ENCODE measurements around the gene HNF1B. TPM values are rescaled to one million over a fixed set of nuclear protein-coding genes. Genes with fewer than 3 reads are reported as not detected.

HNF1B gene
- total and polyA plus RNA-seq, 2 donors (not counting 3 experiments of a cell fraction or from before 2014, with no cell fraction given) = not detected

GRCh38 chr17:37689317-37689716 is 55.5 kb downstream of the HNF1B start:
- H3K9me1 ChIP-seq (replicated peaks; ENCODE audit: control insufficient read depth, extremely low read depth, insufficient read depth, low read length) = no peaks in the 10 kb centered on the region
- H3K27ac ChIP-seq (ENCODE audit: insufficient read depth, low read depth, low read length) = no peak overlapping the region
- peaks cover 5 to 8% of the 10 kb centered on the region in 2 experiments for H3K27me3 ChIP-seq (ENCODE audit: control insufficient read depth in 2 of 2, insufficient read depth in 2 of 2, low read length in 2 of 2)
- dilution Hi-C loops (cut with MboI; ENCODE audit: extremely low pct_ligation_motif_present, low sequenced_read_pairs) (no loop called here), intact Hi-C loops (cut with micrococcal nuclease) (no loop called here)
- H3K4me3 ChIP-seq (replicated peaks in 1 of 3; ENCODE audit: insufficient read depth in 1 of 3, low read depth in 1 of 3, low read length in 3 of 3) = no peak overlapping the region
- FAIRE-seq = no peak
- ChIA-PET CTCF (interaction anchor here (1.1 to 1.4 kb wide), 2 partner anchors 14 to 15 kb away, joined by 3 to 4 read pairs; no protein-coding TSS in a partner anchor), POLR2A (no interaction called here)
- H3K4me1 ChIP-seq (ENCODE audit: control insufficient read depth, extremely low read depth, insufficient read depth, low read length) = no peaks in the 10 kb centered on the region
- no TSS peak for BruUV-seq (replicated peaks)
- H3K9ac ChIP-seq (replicated peaks; ENCODE audit: extremely low read depth, insufficient read depth, low read length) = no peak overlapping the region
- no peaks in the 10 kb centered on the region for H3K9me3 ChIP-seq (replicated peaks; ENCODE audit: control insufficient read depth, insufficient read depth, low read length)
- DNase-seq (ENCODE audit: low read depth, low spot score) = no peak
- TF ChIP-seq MYC (IDR thresholded peaks at IDR 0.05; ENCODE audit: low read depth, low read length) (no peak), GATA2 (IDR thresholded peaks at IDR 0.05; ENCODE audit: insufficient read depth, insufficient read length, low read depth, low read length) (no peak), CTCF (IDR thresholded peaks at IDR 0.05; ENCODE audit: extremely low read depth in 1 of 2, insufficient read depth in 1 of 2, low read depth in 1 of 2, low read length in 2 of 2) (no peak), MAX (IDR thresholded peaks at IDR 0.05; ENCODE audit: insufficient read depth, insufficient read length) (no peak), FOS (IDR thresholded peaks at IDR 0.05; ENCODE audit: borderline replicate concordance, insufficient read depth, low read length) (no peak)
- no peak overlapping the region for H2AFZ ChIP-seq (ENCODE audit: low read depth, low read length)
- H4K20me1 ChIP-seq (replicated peaks; ENCODE audit: control insufficient read depth, extremely low read depth, insufficient read depth, low read length) = no peaks in the 10 kb centered on the region
- H3K4me2 ChIP-seq (ENCODE audit: insufficient read depth, low read length) = no peak overlapping the region
- no peaks in the 10 kb centered on the region for H3K79me2 ChIP-seq (ENCODE audit: control insufficient read depth, insufficient read depth, low read length)
- no peaks in the 10 kb centered on the region for H3K36me3 ChIP-seq (ENCODE audit: control insufficient read depth in 2 of 2, extremely low read depth in 1 of 2, insufficient read depth in 2 of 2, low read length in 2 of 2)

- POLR2A ChIA-PET = no interaction called here
- TF ChIP-seq POLR2A (IDR thresholded peaks at IDR 0.05; ENCODE audit: low read depth, low read length) = no peak
- TF ChIP-seq GATA2 (IDR thresholded peaks at IDR 0.05; ENCODE audit: insufficient read depth, insufficient read length, low read depth, low read length) = no peak
- no peak for TF ChIP-seq CTCF (IDR thresholded peaks at IDR 0.05; ENCODE audit: extremely low read depth in 1 of 2, insufficient read depth in 1 of 2, low read depth in 1 of 2, low read length in 2 of 2)
- TF ChIP-seq JUN (IDR thresholded peaks at IDR 0.05; ENCODE audit: borderline replicate concordance, insufficient read depth, insufficient read length, low read depth) = no peak
- TF ChIP-seq POLR2AphosphoS5 (IDR thresholded peaks at IDR 0.05; ENCODE audit: insufficient read depth, low read depth, low read length) = no peak
- no peak for TF ChIP-seq MYC (IDR thresholded peaks at IDR 0.05; ENCODE audit: low read depth, low read length)
- no peak for TF ChIP-seq MAX (IDR thresholded peaks at IDR 0.05; ENCODE audit: insufficient read depth, insufficient read length)
- no peak for TF ChIP-seq EZH2 (IDR thresholded peaks at IDR 0.05; ENCODE audit: borderline replicate concordance, low read depth, low read length, severe bottlenecking)
- TF ChIP-seq FOS (IDR thresholded peaks at IDR 0.05; ENCODE audit: borderline replicate concordance, insufficient read depth, low read length) = no peak
- intact Hi-C loops (cut with micrococcal nuclease) (no loop called here), dilution Hi-C loops (cut with MboI; ENCODE audit: extremely low pct_ligation_motif_present, low sequenced_read_pairs) (no loop called here)
- H3K9ac ChIP-seq (replicated peaks; ENCODE audit: extremely low read depth, insufficient read depth, low read length) = no peak overlapping the region
- no peak overlapping the region for H3K4me2 ChIP-seq (ENCODE audit: insufficient read depth, low read length)
- no TSS peak for BruUV-seq (replicated peaks)
- FAIRE-seq = no peak
- H3K79me2 ChIP-seq (ENCODE audit: control insufficient read depth, insufficient read depth, low read length) = no peaks in the 10 kb centered on the region
- no peak overlapping the region for H2AFZ ChIP-seq (ENCODE audit: low read depth, low read length)
- no peak overlapping the region for H3K4me3 ChIP-seq (replicated peaks in 1 of 3; ENCODE audit: insufficient read depth in 1 of 3, low read depth in 1 of 3, low read length in 3 of 3)
- no peak for DNase-seq (ENCODE audit: low read depth, low spot score)
- no peak overlapping the region for H3K27ac ChIP-seq (ENCODE audit: insufficient read depth, low read depth, low read length)
- no peaks in the 10 kb centered on the region for H4K20me1 ChIP-seq (replicated peaks; ENCODE audit: control insufficient read depth, extremely low read depth, insufficient read depth, low read length)
- H3K9me3 ChIP-seq (replicated peaks; ENCODE audit: control insufficient read depth, insufficient read depth, low read length) = no peaks in the 10 kb centered on the region
- no peaks in the 10 kb centered on the region for H3K36me3 ChIP-seq (ENCODE audit: control insufficient read depth in 2 of 2, extremely low read depth in 1 of 2, insufficient read depth in 2 of 2, low read length in 2 of 2)
- no peaks in the 10 kb centered on the region for H3K4me1 ChIP-seq (ENCODE audit: control insufficient read depth, extremely low read depth, insufficient read depth, low read length)
- CTCF ChIA-PET = no interaction called here
- H3K27me3 ChIP-seq (ENCODE audit: control insufficient read depth in 2 of 2, insufficient read depth in 2 of 2, low read length in 2 of 2) = peaks cover 2 to 8% of the 10 kb centered on the region in 2 experiments
- no peaks in the 10 kb centered on the region for H3K9me1 ChIP-seq (replicated peaks; ENCODE audit: control insufficient read depth, extremely low read depth, insufficient read depth, low read length)
Observed at GRCh38 chr17:37683454-37683984, 61.3 kb downstream of the HNF1B start.

Data from endothelial cell of umbilical vein (primary cell).